Skeletal muscle cell (primary cell): ENCODE data around the gene PLSCR4.
A peak's percentile ranks its signal among the peaks of the same experiment; 100 is the strongest.
"Not testable (repeated sequence)": the region's sequence is repeated elsewhere in the genome, so short reads cannot be mapped to it uniquely, and the experiment has no call there.

Experiments used
- DNase-seq: peaks from one replicate; pipeline ENCODE4 v3.0.0-alpha.2; 2010; ENCODE audit warnings: low read depth
- H3K4me3 ChIP-seq: 2 replicates; pipeline ENCODE4 v1.5.1; 2011; ENCODE audit warnings: low read depth, mild to moderate bottlenecking, control low read depth, low read length, moderate library complexity

Gene PLSCR4

DNA sequence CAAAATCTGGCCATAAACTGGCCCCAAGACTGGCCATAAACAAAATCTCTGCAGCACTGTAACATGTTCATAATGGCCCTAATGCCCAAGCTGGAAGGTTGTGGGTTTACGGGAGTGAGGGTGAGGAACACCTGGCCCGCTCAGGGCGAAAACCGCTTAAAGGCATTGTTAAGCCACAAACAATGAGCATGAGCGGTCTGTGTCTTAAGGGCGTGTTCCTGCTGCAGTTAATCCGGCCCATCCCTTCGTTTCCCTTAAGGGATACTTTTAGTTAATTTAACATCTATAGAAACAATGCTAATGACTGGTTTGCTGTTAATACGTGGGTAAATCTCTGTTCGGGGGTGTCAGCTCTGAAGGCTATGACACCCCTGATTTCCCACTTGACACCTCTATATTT, 1.5 kb upstream of the PLSCR4 start:
- not testable (repeated sequence) for H3K4me3 ChIP-seq, DNase-seq

- peak overlapping the region; percentile 72 for H3K4me3 ChIP-seq
- DNase-seq: no peak
Observed at GRCh38 chr3:146249921-146250320, 984 bp downstream of the PLSCR4 start.

- H3K4me3 ChIP-seq: no peak overlapping the region
- DNase-seq: no peak
Observed at GRCh38 chr3:146247911-146248310, 3.0 kb downstream of the PLSCR4 start.

GRCh38 chr3:146246526-146246925, 4.4 kb downstream of the PLSCR4 start:
- no peak overlapping the region for H3K4me3 ChIP-seq
- no peak for DNase-seq

- no peak overlapping the region for H3K4me3 ChIP-seq
- DNase-seq: no peak
Observed at GRCh38 chr3:146243559-146243958, 7.3 kb downstream of the PLSCR4 start.

DNA sequence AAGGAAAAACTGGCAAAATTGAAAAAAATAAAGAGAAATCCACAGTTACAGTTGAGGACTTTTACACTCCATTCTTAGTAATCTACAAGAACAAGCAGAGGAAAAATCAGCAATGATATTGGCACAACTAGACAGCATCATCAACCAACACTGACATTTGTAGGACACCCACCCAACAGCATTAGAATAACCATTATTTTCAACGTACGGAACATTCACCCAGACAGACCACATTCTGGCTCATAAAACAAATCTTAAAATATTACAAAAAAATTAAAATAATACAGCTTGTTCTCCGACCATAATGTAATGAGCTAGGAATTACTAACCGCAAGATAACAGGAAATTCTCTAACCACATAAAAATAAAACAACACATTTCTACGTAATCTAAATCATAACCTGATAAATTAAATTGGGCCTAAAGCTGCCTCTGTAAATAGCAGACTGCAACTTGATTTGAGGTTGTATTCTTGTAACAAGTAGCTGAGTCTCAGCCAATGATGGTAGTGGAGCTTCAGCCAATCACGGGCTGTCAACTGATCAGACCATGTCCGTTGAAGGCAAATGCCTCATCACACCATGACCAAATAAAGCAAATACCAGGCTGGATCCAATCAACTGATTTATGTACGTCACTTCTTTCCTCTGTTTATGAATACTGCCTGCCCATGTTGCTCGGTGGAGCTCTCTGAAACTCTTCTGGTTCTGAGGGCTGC, 9.2 kb downstream of the PLSCR4 start:
- DNase-seq: no peak
- H3K4me3 ChIP-seq: no peak overlapping the region

- DNase-seq: no peak
- H3K4me3 ChIP-seq: no peak overlapping the region
Observed at GRCh38 chr3:146233487-146233886, 17.4 kb downstream of the PLSCR4 start.

GRCh38 chr3:146227486-146227885, 23.4 kb downstream of the PLSCR4 start:
- H3K4me3 ChIP-seq: no peak overlapping the region
- no peak for DNase-seq

- no peak for DNase-seq
- no peak overlapping the region for H3K4me3 ChIP-seq
Observed at GRCh38 chr3:146226881-146227280, 24.0 kb downstream of the PLSCR4 start.

DNA sequence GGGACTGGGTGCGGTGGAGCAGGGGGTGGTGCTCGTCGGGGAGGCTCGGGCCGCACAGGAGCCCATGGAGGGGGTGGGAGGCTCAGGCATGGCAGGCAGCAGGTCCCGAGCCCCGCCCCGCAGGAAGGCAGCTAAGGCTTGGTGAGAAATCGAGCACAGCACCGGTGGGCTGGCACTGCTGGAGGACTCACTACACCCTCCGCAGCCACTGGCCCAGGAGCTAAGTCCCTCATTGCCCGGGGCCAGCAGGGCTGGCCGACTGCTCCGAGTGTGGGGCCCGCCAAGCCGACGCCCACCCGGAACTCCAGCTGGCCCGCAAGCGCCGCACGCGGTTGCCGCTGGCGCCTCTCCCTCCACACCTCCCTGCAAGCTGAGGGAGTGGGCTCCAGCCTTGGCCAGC, 25.4 kb downstream of the PLSCR4 start:
- DNase-seq, H3K4me3 ChIP-seq: not testable (repeated sequence)

DNA sequence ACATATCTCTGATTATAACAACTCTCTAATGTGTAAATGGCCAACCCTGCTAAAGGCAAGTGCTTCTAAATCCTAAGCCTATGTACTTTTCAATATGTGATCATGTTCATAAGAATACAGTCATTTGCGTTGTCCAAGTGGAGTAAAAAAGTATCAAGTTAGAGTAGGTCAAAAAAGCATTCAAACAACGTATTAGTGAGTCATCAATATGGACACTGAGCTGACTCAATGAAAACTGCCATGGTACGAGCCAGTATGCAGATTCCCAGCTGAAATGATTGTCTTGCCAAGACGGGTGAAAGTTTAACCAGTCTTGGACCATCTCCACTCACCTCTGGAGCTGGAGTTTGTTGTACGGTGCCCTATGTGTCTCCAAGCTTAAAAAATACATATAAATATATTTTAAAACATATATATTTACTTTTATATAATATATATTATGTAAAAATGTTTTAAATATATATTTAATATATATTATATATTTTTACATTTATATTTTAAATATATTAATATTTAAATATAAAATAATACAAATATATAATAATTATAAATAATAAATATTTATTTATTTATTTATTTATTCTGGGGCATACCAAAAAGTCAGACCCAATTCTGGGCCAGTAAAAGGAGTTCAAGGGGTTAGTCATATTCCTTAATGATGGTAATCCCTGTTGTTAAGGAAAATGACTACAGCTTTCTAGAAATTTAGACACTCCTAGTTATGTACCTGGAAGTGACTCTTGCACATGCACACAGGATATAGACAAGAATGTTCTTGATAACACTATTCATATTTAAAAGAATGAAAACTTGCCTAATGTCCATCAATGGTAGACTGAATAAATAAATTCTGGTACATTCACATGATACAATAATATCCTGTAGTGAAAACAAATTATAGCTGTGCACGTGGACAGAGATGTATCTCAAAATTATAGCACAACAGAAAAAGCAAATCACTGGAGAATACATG, 27.2 kb downstream of the PLSCR4 start:
- no peak for DNase-seq
- no peak overlapping the region for H3K4me3 ChIP-seq

- H3K4me3 ChIP-seq: no peak overlapping the region
- no peak for DNase-seq
Observed at GRCh38 chr3:146222204-146223046, 28.5 kb downstream of the PLSCR4 start.

- H3K4me3 ChIP-seq: no peak overlapping the region
- DNase-seq: no peak
Observed at GRCh38 chr3:146221276-146221675, 29.6 kb downstream of the PLSCR4 start.

GRCh38 chr3:146218880-146219866, 31.7 kb downstream of the PLSCR4 start:
- H3K4me3 ChIP-seq: no peak overlapping the region
- DNase-seq: no peak

DNA sequence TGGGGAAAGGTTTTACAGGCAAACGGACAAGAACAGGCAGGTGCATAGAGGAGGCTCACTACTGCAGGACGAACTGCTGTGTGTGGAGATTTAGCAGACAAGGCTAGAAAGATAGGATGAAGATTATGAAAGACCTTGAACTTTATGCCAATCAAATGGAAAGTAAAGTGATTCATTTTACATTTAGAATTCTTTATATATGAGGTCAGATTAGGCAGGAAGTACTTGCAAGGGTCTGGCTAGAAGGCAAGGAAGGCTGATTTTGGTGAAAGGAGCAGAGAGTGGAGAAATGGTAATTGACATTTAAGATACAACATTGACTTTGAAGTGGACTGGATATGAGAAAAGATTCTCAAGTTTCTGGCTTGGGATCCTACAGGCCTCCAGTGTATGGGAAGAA, 33.6 kb downstream of the PLSCR4 start:
- DNase-seq: no peak

DNA sequence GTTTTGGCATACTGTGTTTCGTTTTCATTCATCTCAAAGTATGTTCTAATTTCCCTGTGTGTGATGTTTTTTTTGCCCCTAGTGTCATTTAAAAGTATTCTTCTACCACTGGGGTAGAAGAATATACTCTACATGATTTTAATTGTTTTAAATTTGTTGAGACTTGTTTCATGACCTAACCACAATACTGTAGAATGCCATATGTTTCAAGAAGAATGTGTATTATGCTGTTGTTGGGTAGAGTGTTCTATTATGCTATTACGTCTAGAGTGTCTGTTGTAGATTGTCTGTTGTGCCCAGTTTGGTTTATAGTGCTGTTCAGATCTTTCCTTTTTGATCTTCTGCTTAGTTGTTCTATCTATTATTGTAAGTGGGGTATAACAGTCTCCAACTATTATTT, 36.4 kb downstream of the PLSCR4 start:
- no peak for DNase-seq
- H3K4me3 ChIP-seq: no peak overlapping the region

More for the DNA sequence above, 33.6 kb downstream of the PLSCR4 start:
- no peak overlapping the region for H3K4me3 ChIP-seq

DNA sequence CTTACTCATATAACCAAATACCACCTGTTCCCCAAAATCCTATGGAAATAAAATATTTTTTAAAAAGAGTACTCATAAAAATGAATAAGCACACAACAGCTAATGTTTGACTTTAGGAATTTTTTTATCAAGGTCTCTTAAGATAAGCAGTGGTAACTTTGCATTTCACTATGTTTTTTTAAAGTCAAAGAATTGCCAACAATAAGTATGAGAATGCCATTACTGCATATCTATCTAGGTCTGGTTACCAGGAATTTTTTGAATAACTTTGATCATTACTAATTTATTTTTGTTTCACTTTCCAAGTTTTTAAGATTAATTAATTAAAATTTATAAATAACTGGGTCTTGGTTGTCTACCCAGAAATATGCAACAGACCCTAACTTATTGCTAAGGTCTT, 41.5 kb downstream of the PLSCR4 start:
- no peak for DNase-seq
- H3K4me3 ChIP-seq: no peak overlapping the region

DNA sequence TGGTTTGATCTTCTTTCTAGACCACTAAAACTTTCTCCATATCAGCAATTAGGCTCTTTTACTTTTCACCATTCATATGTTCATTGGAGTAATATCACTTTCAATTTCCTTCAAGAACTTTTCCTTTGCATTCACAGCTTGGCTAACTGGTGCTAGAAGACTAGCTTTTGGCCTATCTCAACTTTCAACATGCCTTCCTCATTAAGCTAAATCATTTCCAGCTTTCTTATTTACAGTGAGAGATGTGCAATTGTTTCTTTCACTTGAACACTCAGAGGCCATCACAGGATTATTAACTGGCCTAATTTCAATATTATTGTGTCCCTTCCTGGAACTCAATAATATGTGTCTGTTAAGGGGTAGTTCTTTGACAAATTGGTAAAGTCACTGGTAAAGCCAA, 47.1 kb downstream of the PLSCR4 start:
- H3K4me3 ChIP-seq: no peak overlapping the region
- DNase-seq: no peak
